ENCODE data around the gene SERP2.

DNA sequence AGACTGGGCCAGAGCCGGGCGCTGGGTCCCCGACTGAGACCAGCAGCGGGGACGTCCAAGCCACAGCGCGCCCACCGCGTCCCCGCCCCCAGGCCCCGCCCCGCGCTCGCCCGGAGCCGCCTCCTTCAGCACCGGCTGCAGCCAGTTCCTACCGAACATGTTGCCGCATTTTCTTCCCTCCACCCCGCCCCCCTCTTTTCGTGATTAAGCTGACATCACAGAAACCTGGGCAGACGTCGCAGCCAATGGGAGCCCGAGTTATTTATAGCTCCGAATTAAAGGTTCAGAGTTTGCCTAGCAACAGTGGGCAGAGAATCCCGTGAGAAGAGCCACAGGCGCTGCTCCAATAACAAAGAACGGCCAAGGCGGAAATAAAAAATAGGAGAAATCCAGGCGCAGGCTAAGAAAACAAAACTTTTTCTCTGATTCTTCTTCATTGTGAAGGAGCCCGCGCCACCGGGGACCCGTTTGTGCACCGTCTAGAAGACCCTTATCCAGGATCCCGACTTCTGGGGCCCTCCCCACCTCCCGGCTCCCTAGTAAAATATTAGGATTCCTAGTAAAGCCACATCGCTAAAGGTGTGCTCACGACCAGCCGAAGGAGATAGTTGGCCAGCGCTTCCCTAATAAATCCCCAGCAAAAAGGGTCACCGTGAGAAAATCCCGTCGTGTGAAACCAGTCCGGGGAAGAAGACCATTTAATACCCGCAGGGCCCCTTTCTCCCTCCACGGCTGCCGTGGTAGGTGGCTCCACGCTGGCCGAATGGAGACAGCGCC lies 61.7 kb downstream of the SERP2 start:
- TF ChIP-seq, protein P1, sequence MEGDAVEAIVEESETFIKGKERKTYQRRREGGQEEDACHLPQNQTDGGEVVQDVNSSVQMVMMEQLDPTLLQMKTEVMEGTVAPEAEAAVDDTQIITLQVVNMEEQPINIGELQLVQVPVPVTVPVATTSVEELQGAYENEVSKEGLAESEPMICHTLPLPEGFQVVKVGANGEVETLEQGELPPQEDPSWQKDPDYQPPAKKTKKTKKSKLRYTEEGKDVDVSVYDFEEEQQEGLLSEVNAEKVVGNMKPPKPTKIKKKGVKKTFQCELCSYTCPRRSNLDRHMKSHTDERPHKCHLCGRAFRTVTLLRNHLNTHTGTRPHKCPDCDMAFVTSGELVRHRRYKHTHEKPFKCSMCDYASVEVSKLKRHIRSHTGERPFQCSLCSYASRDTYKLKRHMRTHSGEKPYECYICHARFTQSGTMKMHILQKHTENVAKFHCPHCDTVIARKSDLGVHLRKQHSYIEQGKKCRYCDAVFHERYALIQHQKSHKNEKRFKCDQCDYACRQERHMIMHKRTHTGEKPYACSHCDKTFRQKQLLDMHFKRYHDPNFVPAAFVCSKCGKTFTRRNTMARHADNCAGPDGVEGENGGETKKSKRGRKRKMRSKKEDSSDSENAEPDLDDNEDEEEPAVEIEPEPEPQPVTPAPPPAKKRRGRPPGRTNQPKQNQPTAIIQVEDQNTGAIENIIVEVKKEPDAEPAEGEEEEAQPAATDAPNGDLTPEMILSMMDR (IDR thresholded peaks at IDR 0.05 in 4 of 5, conservative IDR thresholded peaks at IDR 0.05 in 1 of 5) = no peak
- peak; percentile 76 to 93 for TF ChIP-seq POLR2A (IDR thresholded peaks at IDR 0.05)

Measured in gastrocnemius medialis (tissue), 4 donors.